Activated naive CD8-positive, alpha-beta T cell treated with anti-CD3 and anti-CD28 coated beads, Interleukin-2, amount 50 U/mL, for 16 hours (primary cell): Measurements from ENCODE around the gene ATP8B4.

Experiments
- DNase-seq: peaks from one replicate; pipeline ENCODE4 v3.0.0-alpha.2; 2020; ENCODE audit warnings: low read depth, low spot score

The ATP8B4 gene

DNA sequence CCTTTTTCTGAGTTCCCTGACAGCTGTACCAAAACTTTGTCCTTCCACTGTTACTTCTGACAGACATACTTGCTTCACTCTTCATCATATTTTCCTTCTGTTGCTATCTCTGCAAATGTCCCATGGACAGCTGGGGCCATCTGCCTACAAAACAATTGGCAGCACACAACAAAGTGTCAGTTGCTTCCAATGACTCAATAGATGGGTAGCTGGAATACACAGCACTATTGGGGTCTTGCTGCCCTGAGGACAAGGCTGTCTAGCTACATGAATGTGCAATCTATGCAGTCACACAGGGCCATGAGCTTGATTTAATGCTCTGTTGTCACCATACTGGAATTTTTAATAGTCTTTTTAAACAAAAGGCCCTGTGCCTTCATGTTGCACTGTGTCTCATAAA, 305.4 kb downstream of the ATP8B4 start:
- DNase-seq: no peak

- DNase-seq: no peak
Measured at GRCh38 chr15:49810720-49811119, 308.3 kb downstream of the ATP8B4 start.

- DNase-seq: no peak
Measured at GRCh38 chr15:49809894-49810609, 309.0 kb downstream of the ATP8B4 start.

DNA sequence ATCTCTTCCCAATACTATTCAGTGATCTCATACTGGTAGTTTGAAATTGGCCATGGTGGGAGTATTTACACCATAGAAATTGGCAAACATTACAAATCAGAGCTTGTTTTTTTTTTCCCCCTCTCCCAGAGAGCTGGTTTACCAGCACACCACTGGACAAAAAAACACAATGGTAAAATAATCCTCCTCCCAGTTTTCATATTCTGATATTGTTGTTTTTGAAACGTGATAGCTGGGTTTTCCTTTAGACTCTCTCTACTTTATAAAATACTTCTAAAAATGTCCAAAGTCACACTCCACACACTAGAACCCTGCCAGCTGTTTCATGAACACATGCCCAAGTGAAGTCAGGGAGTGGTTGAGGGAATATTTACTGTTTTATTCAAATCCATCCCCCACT, 310.7 kb downstream of the ATP8B4 start:
- DNase-seq: no peak
